Subcutaneous adipose tissue (tissue), 4 donors: ENCODE results near the gene EPN3. TPM values are rescaled to one million over a fixed set of nuclear protein-coding genes. Genes with fewer than 3 reads are reported as not detected.

Source experiments
- total RNA-seq, 4 donors: library from RNA; depleted of rRNA; stranded (reverse); fragments of >200 nt; gene quantifications; one replicate each; pipeline ENCODE4 v1.1.0, GENCODE V29; 2016
- TF ChIP-seq, protein P1 (sequence below): fragments of 450-650 bp; IDR thresholded peaks from one replicate; pipeline ENCODE4 v1.5.1; 2016; ENCODE audit warnings: low read depth, mild to moderate bottlenecking, control low read depth, antibody characterized with exemption, moderate library complexity

Gene EPN3
- total RNA-seq, 4 donors from 2014 or later, result not detected

DNA sequence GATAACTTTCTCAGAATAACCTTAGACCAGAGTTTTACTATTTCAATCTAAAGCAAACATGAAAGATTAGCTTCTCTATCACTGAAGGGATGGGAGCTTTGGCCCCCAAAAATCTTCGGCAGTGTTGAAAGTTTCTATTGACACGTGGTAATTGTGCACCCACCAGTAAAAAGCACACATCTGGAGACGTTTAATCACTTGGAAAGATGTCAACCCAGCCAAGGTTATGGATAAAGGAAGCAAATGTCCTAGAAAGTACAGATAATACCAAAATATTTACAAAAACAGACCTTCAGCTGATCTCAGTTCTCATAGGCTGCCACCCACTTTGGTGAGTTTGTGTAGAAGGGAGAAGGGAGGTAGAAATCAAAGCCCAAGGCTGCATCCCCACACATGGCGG lies 19.0 kb upstream of the EPN3 start:
- TF ChIP-seq, protein P1, sequence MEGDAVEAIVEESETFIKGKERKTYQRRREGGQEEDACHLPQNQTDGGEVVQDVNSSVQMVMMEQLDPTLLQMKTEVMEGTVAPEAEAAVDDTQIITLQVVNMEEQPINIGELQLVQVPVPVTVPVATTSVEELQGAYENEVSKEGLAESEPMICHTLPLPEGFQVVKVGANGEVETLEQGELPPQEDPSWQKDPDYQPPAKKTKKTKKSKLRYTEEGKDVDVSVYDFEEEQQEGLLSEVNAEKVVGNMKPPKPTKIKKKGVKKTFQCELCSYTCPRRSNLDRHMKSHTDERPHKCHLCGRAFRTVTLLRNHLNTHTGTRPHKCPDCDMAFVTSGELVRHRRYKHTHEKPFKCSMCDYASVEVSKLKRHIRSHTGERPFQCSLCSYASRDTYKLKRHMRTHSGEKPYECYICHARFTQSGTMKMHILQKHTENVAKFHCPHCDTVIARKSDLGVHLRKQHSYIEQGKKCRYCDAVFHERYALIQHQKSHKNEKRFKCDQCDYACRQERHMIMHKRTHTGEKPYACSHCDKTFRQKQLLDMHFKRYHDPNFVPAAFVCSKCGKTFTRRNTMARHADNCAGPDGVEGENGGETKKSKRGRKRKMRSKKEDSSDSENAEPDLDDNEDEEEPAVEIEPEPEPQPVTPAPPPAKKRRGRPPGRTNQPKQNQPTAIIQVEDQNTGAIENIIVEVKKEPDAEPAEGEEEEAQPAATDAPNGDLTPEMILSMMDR, result no peak

DNA sequence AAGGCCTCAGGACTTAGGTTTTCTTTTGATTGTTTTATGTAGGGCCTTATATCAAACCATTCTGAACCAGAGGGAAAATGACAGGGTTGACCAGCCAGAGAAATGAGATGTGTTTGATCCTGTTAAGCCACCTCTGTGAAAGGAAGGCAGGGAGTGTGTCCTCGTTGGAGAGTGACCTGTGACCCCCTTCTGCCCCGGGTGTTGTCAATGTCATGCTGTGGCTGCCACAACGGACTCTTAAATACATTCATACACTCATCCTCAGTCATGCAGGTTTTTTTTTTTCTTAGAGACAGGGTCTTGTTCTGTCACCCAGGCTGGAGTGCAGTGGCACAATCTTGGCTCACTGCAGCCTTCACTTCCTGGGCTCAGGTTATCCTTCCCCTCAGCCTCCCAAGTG lies 18.1 kb upstream of the EPN3 start:
- TF ChIP-seq, protein P1, result no peak

DNA sequence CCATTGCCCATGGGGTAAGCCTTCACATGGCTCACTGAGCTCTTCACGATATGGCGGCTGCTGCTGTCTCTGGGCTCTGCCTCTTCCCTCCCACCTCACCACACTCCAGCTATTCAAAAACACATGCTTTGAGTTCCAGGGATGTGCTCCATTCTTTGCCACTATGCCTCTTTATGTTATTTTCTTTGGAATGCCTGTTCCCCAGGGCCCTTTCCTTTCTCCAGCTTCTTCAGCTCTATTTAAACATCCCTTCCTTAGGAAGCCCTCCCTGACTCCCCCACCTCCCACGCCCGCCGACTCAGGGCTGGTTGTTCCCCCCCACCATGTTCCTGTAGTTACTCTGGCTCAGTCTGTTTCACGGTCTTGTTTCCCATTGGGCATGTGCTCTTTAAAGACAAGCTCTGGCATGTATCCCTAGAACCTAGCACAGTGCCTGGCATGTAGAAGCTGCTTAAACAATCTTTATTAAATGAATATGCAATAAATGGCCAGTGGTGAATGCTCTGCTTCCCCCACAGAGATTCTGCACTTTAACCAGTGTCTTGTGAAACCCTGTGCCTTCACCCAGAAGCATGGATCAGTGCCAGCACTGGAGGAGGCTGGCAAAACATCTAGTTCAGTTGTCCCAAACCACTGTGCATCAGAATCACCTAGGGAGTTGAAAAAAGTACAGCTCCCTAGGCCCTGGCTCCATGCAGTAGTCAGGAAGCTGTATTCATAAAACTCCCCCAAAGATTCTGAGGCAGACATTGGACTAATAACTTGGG lies 17.4 kb upstream of the EPN3 start:
- TF ChIP-seq, protein P1, result no peak

DNA sequence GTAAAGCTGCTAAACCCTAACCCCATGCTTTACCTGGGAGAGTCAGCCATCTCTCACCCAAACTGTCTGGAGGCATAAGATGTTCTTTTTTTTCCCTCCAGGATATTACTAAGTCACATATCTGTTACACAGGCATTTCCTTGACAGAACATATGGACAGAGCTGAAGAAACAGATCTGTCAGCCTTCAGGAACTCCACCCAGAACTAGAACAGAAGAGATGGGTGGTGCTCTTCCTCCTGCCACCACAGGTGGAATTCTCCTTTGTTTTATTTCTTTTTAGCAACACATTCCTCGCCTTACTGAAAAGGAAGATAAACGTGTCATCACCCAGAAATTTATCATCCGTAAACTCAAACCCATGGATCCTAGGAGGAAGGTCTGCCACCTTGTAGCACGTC lies 15.5 kb upstream of the EPN3 start:
- TF ChIP-seq, protein P1, result no peak

DNA sequence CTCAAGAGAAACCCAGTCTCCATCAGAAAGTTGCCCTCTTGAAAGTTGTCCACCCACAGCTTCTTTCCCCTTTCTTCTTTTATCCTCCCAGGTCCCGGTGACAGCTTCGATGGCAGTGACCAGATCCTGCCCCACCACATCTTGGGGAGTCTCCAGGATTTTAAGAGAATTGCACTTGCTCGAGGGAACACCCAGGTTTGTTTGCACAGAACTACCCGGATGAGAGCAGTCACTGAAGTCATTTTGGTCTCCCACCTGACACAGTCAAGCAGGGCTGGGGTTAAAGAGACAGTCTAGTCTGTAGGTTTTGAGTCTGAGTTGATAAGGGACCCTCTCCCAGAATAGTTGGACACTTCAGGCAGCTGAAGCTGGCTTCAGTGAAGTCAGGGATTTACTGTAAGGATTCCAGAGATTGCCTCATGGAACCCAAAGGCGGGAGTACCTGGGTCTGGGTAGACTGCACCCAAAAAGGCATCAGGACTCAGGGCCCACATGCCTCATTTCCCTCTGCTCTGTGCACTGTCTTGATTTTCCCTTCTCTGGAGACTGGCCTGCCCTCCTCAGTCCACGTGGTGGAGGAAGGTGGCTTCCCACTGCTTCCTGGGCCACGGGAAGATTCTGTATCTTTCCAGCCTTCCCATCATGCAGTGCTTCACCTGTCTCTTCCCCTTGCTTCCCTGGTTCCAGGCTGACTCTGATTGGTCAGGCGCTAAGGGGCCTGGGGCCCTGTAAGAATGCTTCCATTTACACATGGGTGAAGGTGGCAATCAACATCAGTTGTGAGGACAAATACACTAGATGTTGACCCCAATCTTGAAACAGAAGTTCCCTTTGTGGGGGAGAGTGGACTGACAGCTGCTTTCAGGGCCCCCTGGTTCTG lies 14.8 kb upstream of the EPN3 start:
- TF ChIP-seq, protein P1, result no peak

DNA sequence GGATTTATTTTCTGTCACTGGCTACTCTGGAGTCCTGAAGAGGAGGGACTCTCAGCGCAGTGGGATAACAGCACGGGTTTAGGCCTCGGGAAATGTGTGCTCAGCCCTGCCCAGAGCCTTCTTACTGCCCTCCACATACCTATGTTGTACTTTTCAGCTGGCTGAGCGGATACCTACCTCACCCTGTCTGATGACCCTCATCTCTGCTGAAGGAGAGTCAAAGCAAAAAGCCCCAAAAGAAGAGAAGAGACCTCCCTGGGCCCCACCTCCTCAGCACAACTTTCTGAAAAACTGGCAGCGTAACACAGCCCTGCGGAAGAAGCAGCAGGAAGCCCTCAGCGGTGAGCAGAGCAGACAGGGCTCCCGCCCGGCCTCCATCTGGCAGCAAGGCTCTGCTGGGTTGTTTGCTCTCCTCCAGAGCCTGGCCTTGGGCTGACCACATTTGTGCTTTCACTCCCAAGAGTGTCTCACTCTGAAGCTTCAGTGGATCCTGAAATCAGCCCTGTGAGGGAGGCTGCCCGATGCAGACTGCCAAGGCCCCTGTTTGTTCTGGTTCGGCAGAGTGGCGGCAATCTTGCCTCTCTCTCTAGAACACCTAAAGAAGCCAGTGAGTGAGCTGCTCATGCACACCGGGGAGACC lies 14.0 kb upstream of the EPN3 start:
- TF ChIP-seq, protein P1, result no peak
